22Rv1 (cell line): ENCODE data around the gene LRRC43.

Experiments
- ZFX ChIP-seq: fragments of 450-650 bp; IDR thresholded peaks from 2 replicates; pipeline ENCODE4 v1.6.1; 2017; ENCODE audit warnings: antibody characterized with exemption, borderline replicate concordance
- TF ChIP-seq, protein P1 (sequence below): fragments of 450-650 bp; IDR thresholded peaks from 2 replicates; pipeline ENCODE4 v1.5.1; 2017; ENCODE audit warnings: mild to moderate bottlenecking

DNA sequence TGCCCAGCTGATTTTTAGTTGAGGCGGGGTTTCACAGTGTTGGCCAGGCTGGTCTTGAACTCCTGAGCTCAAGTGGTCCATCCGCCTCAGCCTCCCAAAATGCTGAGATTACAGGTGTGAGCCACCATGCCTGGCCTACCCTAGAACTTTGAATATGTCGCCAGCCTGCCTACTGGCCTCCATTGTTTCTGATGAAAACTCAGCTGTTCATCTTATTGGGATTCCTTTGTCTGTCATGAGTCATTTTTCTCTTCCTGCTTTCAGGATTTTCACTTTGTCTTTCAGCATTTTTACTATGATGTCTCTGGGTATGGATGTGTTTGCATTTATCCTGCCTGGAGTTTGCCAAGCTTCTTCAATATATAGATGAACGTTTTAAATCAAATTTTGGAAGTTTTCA is 12.5 kb downstream of the LRRC43 start:
- TF ChIP-seq, protein P1, sequence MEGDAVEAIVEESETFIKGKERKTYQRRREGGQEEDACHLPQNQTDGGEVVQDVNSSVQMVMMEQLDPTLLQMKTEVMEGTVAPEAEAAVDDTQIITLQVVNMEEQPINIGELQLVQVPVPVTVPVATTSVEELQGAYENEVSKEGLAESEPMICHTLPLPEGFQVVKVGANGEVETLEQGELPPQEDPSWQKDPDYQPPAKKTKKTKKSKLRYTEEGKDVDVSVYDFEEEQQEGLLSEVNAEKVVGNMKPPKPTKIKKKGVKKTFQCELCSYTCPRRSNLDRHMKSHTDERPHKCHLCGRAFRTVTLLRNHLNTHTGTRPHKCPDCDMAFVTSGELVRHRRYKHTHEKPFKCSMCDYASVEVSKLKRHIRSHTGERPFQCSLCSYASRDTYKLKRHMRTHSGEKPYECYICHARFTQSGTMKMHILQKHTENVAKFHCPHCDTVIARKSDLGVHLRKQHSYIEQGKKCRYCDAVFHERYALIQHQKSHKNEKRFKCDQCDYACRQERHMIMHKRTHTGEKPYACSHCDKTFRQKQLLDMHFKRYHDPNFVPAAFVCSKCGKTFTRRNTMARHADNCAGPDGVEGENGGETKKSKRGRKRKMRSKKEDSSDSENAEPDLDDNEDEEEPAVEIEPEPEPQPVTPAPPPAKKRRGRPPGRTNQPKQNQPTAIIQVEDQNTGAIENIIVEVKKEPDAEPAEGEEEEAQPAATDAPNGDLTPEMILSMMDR = no peak
- TF ChIP-seq ZFX = no peak
